Fibroblast of the aortic adventitia (primary cell): ENCODE results near the gene MAP3K5. TPM values are rescaled to one million over a fixed set of nuclear protein-coding genes. Genes with fewer than 3 reads are reported as not detected.

Source experiments
- DNase-seq: peaks from one replicate; pipeline ENCODE4 v3.0.0-alpha.2; 2010; ENCODE audit warnings: low read depth
- H3K4me3 ChIP-seq: 2 replicates; pipeline ENCODE4 v1.5.1; 2011; ENCODE audit warnings: low read depth, mild to moderate bottlenecking, control low read depth, low read length, moderate library complexity
- total RNA-seq: library from RNA; depleted of rRNA; stranded (reverse); fragments of >200 nt; gene quantifications from 2 replicates; pipeline ENCODE4 v1.2.3, GENCODE V29; 2012; ENCODE audit warnings: low replicate concordance
- TF ChIP-seq, protein P1 (sequence below): IDR thresholded peaks from 2 replicates; pipeline ENCODE4 v1.5.1; 2011; ENCODE audit warnings: mild to moderate bottlenecking, low read length, control low read depth, inconsistent platforms; ENCODE audit not compliant: insufficient read depth

The MAP3K5 gene
- total RNA-seq, 1 donor = 15.5 TPM

DNA sequence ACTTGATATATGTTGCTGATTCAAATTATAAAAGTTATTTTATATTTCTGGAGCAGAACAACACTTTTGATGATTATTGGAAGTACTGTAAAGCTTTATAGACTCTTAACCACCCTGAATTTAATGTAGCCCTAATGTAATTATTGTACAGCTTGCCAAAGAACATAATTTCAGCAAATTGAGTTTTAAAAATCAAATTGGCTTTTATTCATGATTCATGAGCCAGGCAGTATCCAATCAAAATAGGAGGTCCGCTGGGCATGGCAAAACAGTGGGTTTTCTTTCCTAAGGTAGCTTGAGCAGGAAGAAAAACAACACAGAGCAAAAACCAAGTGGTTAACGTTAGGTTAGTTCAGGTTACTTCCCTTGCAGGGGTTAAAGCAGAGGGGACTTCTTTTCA lies 177.3 kb downstream of the MAP3K5 start:
- TF ChIP-seq, protein P1, sequence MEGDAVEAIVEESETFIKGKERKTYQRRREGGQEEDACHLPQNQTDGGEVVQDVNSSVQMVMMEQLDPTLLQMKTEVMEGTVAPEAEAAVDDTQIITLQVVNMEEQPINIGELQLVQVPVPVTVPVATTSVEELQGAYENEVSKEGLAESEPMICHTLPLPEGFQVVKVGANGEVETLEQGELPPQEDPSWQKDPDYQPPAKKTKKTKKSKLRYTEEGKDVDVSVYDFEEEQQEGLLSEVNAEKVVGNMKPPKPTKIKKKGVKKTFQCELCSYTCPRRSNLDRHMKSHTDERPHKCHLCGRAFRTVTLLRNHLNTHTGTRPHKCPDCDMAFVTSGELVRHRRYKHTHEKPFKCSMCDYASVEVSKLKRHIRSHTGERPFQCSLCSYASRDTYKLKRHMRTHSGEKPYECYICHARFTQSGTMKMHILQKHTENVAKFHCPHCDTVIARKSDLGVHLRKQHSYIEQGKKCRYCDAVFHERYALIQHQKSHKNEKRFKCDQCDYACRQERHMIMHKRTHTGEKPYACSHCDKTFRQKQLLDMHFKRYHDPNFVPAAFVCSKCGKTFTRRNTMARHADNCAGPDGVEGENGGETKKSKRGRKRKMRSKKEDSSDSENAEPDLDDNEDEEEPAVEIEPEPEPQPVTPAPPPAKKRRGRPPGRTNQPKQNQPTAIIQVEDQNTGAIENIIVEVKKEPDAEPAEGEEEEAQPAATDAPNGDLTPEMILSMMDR = no peak
- no peak overlapping the region for H3K4me3 ChIP-seq
- DNase-seq = no peak

DNA sequence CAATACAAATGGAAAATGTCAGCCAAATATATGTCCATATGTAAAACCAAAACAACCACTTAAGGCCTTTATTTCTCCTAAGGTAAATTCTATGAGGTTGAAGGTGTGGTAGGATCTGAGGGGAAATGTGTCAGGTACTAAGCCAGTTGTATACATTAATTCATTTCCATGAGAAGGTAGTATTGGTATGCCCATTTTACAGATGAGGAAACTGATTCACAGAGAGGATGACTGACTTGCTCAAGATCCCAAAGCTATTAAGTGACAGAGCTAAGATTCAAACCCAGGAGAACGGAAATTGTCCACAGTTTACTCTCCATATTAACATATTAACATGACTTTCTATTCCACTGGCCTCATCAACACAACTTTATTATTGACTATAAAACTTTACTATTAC lies 177.9 kb downstream of the MAP3K5 start:
- TF ChIP-seq, protein P1 = no peak
- H3K4me3 ChIP-seq = no peak overlapping the region
- DNase-seq = no peak

DNA sequence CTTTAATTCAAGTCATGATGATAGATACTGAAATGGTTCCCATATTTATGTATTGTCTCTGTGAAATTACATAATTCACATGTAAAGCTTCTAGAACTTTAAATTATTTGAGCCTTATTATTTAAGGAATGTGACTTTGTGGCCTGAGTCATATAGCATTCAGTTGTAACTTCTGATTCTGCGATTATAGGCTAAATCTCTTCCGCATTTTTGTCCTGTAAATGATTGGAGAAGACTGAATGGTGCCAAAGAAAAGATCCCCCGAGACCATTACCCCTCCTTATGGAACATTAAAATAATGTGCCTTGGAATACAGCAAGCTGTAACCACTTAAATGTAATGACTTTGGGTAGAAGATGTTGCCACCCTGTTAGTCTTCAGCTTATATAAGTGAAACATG lies 178.8 kb downstream of the MAP3K5 start:
- H3K4me3 ChIP-seq = no peak overlapping the region
- peak; percentile 41 for DNase-seq
- TF ChIP-seq, protein P1 = no peak

DNA sequence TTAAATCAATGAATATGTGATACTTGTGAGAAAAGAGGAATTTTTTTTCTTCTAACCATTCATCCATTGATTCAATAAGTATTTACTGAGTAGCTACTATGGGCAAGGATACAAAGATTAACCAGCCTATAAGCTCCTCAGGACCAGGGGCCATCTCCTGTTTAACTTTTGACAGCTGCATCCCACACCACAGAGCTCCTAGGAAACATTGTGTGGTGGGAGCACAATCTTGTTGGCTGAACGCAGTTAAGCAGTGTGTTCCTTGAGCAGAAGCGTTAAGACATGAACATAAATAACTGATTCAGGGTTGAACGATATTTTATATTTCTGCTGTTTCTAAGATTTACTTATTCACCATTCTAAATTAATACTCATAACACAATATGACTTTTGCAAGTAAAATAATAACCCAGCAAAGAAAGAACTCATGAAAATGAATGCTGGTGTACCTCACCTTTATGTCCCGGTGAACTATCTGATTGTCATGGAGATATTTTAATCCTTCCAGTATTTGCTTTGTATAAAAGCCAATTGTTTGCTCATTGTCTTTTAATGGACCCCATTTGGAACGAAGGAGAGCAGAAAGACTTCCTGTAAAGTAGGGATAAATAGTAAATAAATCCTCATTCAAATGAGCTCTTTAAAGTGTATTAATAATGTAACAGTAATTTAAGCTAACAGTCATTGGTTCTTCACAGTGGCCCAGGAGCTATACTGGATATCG lies 179.4 kb downstream of the MAP3K5 start:
- no peak for DNase-seq
- TF ChIP-seq, protein P1 = no peak
- H3K4me3 ChIP-seq = no peak overlapping the region

DNA sequence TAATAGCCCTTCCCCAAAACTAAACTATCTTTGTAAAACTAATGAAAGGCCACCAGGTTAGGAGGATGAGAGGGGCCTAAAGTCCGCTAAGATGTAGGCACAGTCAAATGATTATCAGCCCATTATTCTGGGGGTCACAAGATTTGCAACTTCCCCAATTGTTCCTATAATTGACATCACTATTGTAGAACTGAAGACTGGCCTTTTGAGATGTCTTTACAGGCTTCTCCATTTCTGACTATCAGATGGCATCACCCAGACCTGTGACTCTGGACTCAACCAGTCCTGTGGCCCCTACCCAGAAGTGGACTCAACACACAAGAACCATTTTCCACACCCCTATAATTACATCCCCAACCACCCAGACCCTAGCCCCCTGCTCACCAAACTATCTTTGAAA lies 180.5 kb downstream of the MAP3K5 start:
- no peak for DNase-seq
- no peak overlapping the region for H3K4me3 ChIP-seq
- TF ChIP-seq, protein P1 = no peak

DNA sequence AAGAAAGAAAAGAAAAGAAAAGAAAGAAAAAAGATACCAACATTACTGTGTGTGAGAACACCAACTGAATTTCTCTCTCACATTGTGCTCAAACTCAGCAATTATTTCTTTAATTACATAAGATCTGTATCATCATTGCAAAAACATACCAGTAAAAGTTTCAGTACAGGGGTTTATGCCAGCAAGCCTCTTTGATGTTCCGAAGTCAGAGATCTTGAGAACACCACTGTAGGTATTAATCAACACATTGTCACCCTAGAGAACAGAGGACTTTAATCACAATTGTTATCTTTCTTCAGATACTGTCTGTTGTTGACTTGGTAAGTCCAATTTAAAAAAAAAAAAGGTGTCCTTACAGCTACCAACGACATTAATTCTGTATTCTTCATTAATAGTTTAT lies 181.1 kb downstream of the MAP3K5 start:
- TF ChIP-seq, protein P1 = no peak
- DNase-seq = no peak
- H3K4me3 ChIP-seq = no peak overlapping the region
